GM21786 (cell line): Measurements from ENCODE around the gene TAOK1.

Source experiments
- ATAC-seq: cut with Tn5 transposase; IDR thresholded peaks from one replicate; pipeline ENCODE4 v1.9.1; 2021; ENCODE audit not compliant: unreplicated experiment

Gene TAOK1

DNA sequence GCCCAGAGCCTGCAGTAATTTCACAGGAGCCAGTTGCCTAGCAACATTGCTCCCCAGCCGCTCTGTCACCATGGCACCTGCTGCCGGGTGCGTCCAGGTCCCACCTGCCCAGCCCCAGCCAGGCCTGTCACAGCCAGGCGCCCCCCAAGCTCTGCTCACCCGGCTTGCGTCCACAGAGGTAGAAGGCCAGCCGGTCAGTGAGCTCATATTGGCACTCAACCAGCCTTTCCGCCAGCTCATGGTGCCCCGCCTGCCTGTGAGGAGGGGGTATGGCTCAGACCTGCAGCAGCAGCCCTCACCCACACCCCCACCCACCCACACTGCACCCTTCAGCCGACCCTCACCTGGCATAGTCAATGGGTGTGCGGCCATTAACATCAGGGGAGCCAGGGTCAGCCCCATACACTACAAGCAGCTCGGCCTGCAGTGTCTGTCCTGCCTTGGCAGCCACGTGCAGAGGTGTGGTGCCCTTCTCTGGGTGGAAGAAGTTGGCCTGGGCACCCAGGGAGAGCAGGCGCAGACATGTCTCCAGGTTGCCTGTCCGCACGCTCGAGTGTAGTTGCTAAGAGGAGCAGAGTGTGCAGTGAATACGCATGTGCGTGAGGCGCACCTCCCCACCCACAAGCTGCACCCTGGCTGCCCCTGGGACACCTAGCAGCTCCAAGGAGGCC, 191.6 kb downstream of the TAOK1 start:
- no peak for ATAC-seq

GRCh38 chr17:29582254-29582765, 192.1 kb downstream of the TAOK1 start:
- ATAC-seq, result no peak

DNA sequence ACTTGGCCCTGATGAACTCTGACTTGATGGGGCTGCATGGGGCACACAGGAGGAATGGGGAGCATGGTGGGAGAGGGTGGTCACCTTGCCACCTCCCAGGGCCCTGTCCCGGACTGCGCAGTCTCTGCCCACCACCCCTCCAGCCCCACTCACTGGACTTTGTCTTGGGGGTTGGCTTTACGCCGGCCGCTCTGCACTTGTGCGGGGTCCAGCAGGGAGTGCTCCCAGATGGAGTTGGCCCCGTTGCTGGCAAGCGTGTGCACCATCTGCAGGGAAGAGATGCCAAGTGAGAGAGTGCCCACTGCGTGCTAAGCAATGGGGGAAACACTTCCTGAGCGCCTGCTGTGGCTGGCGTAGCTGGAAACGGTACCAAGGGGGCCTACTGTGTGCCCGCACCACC, 192.6 kb downstream of the TAOK1 start:
- ATAC-seq, result no peak

DNA sequence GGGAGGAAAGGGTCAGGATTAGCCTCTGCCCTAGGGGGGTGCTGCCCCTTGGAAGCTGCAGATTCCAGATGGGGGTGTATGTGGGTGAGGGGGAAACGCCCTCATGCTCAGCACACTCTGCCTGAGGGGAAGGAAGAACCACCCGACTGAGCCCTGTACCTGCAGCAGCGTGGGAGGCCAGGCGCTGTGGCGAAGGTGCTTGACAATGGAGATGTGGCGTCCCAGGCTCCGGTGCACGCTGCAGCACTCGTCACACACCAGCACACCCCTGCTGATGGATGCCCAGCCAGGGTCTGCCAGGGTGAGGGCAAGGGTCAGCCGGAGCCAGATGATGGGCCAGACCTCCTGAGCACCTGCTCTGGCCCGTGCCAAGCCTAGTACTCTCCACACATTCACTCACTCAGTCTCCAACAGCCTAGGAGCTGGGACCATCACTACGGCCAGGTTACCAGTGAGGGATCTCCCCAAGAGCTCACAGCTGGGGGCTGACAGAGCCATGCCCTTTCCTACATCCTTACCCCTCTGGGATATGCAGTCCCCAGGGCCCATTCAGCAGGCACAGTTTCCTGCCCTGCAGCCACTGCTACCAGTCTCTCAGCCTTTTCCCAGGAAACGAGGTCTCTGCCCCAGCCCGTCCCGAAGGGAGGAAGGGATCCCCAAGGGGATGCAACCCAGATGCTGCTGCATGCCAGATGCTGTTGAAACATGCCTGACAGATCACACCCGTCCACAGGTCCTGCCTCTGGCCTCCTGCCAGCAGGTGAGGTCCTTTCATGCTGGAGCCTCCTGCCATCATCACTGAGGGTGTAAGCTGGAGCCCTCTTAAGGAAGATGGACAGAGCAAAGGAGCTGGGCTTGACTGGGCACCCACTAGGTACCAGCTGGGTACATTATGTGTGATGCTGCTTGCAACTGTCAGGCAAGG, 193.4 kb downstream of the TAOK1 start:
- no peak for ATAC-seq

GRCh38 chr17:29584452-29585079, 194.4 kb downstream of the TAOK1 start:
- no peak for ATAC-seq

DNA sequence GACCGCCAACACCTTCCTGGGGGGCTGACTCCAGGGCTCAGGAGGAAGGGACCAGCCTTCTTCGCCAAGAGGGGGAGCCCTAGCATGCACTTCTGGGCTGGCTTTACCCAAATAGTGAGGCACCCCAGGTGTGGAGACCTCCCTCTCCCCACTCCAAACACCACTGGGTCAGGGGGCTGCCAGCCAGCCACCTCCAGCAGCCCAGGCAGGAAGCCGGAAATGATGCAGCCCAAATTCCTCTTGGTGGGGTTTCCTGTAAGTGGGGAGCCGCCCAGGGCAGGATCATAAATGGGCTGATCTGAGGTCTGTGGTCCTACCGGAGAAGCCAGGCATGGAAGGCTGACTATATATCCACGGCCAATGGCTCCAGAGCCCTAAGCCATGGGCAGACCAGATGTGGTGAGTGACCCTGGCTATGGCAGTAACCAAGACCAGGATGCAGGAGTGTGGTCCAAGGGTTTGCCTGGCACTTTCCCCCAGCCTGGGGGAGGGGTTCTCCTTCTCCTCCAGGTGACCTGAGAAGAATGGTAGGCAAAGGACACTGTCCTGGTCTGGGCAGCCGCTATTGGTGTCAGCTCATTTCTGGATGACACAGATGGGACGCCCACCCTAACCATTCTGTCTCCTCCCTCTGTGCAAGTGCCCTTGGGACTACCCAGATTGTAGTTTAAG, 195.1 kb downstream of the TAOK1 start:
- no peak for ATAC-seq

DNA sequence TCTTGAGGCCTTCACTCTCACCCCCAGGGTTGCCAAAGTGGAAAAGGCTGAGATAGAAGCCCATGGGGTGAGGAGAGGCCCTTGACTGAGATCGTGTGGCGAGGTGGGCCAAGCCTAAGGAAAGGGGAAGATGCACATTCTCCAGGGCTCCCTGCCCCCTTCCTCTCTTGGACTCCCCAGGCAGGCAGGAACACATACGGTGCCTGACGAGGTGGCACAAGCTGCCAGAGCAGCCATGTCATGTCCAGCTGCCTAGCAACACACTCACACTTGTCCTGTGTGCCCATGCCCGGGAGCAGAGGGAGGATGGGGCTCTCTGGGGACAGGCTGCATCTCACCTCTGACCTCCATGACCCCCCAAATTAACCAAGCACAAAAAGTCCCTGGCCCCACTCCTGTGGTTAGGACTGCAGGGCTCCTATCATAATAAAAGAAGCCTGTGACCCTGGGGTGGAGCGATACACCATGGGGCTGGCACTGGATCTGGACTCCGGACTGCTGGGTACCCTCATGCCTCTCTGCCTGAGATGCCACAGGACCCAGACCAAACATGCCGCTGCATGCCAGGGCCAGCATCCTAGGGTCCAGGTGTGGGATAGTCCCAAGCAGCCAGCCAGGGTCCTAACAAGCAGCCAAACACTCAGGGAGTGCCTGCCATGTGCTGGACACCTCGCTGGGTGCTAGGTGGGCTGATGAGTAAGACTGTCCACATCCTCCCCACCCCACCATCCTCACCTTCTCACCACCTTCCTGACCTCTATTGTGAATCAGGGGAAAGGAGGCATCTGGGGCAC, 196.7 kb downstream of the TAOK1 start:
- ATAC-seq, result no peak

DNA sequence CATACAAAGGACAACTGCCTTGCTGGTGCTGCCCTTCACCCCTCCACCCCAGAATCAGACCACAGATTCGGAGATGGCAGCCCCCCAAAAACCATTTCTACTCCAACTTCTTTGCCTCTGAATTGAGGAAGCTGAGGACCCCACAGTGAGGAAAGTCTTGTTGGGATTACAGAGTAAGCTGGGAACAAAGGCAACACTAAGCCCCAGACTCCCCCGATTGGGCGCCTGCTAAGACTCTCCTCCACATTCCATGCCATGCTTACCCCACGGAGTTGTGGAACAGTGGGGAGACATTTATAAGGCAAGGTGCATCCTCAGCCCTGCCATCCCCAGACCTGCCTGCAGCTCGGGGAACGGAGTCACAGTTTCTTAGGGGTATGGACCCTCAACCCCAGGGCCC, 197.4 kb downstream of the TAOK1 start:
- ATAC-seq, result no peak

- ATAC-seq, result no peak
These were observed 197.9 kb downstream of the TAOK1 start for GRCh38 chr17:29588017-29588561.

GRCh38 chr17:29588562-29589411, 198.6 kb downstream of the TAOK1 start:
- no peak for ATAC-seq

DNA sequence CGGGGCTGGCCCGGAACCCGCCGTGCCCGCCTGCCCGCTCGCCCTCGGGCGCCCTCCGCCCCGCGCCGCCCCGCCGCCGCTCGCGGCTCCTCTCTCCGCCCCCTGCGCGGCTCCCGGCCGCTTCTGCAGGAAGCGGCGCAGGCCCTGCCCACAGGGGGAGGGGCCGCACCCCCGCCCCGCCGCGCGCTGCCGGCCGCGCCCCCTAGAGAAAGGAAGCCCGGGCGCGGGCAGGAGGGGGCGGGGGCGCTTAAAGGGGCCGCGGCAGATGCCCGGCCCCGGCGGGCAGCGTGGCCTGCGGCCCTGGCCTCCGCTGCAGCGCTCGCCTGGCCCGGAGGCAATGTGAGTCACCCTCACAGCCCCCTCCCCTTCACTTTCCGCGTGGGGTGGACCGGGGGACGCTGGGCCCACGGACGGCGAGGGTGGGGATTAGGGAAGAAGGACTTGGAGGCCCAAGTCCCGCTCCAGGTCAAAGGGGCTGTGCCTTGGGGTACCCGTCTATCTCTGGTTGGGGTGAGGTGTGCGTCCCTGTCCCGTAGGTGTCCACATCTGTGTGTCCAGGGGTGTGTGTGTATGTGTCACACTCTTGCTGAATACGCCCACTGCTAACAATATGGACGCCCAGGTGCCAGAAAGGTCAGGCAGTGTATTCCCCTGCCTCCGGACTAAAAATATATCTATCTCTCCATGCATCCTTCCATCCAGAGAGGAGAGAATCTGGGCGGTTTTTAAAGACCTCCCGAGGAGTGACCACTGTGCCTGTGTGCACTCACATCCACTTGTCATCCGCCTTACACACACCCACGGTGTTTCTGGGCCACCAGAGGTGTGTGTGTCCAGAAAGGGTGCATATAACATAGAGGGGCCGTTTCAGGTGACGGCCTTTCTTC, 199.6 kb downstream of the TAOK1 start, which contains the start of gene GIT1:
GIT1 (minus strand) TSS at position 125 of the 887 bp plus-strand sequence. CDS start 270 bp downstream, outside the sequence.
- no peak for ATAC-seq

DNA sequence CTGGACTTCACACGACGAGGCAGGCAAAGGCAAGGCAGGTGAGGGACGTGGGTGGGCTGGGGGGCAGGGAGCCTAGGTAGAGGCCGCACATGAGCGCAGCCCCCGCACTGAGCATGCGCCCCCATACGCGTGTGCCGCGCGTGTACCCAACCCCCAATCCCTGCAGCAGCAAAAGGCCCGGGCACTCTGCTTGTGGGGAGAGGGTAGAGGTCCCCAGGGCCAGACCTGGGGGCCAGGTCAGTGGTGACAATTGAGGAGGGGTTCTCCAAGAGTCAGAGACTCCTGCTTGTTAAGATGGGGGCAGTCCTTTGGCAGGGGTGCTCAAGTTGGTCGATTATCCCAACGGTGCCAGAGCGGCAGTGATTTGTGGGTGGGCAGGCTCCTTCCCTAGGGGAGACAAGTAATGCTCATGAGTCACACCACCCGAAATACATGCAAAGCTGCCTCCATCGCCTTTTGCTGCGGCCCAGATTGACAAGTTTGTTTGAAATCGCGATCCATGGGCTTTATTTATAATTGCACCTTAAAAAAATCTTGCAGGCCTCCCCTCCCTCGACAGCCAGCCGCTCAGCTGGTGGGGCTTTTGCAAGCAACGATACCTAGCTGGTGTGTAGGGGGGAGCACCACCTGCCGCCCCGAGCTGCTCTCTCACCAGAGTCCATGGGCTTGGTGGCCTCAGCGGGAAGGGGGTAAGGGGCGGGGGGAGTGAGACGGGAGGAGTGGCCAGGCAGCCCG, 200.4 kb downstream of the TAOK1 start:
- no peak for ATAC-seq

DNA sequence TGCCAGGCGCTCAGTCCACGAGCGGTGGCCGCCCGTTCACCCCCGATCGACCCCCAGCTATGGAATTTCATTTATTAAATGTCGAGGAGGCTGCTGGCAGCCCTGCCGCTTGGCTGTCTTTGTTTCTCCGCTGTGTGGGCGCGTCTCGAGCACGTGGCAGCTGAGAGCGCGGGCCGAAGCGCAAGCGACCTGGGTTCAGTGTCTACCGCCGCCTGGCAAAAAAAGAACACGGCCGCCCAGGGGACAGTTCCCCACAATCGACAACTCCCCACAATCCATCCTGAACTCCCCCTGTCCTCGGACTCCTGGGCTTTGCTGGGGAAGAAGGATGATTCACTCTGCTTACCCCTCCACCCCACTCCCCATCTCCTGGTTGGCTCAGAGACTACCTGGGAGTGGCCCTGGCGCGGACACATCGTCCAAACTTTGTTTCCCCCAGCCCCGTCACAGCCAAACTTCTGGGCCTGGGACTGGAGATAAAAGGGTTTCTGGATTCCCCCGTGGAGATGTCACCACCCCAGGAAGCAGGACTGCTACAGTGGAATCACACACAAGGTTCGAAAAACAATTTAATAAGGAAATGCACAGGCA, 201.1 kb downstream of the TAOK1 start:
- no peak for ATAC-seq

GRCh38 chr17:29591737-29592608, 201.8 kb downstream of the TAOK1 start:
- ATAC-seq, result no peak

- no peak for ATAC-seq
These were observed 202.8 kb downstream of the TAOK1 start, which contains the start of gene ANKRD13B for GRCh38 chr17:29592850-29593551. TSS of gene ANKRD13B (plus strand) at chr17:29593132. CDS start at chr17:29593622, 490 bp downstream.
